HG03139 (cell line): Measurements from ENCODE around the gene ZNF524.
"Not testable (repeated sequence)": the region's sequence is repeated elsewhere in the genome, so short reads cannot be mapped to it uniquely, and the experiment has no call there.

ENCODE experiments used
- ATAC-seq: cut with Tn5 transposase; IDR thresholded peaks from one replicate; pipeline ENCODE4 v1.9.1; 2021; ENCODE audit not compliant: unreplicated experiment

The ZNF524 gene

DNA sequence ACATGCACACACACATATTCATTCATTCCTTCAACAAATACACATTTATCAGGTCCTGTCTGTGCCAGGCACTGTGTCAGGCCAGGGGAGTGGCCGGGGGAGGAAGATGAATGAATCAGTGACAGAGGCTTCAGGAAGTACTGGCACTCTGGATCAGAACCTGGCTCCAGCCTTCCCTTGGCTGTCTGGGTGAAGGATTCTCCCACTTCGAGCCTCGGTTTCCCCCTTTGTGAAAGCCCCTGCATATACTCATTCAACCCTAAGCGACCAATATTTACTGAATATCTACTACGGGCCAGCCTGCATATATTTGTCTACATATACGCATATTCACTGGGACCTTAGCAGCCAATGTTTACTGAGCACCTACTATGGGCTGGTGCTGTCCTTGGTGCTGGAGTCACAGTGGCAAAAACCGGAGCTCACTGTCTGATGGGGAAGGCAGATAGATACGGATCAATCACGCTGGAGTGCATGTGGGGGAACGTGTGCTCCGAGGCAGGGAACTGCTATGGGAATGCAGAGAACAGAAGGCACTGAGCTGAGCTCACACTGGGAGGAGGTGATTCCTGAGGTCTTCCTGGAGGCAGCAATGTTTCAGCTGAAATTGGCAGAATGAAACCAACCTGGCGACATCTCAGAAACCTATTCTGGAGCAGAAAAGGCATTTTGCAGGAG is 18.8 kb upstream of the ZNF524 start:
- no peak for ATAC-seq

- no peak for ATAC-seq
Observed at GRCh38 chr19:55581823-55582223, 18.3 kb upstream of the ZNF524 start.

GRCh38 chr19:55582284-55582683 is 17.8 kb upstream of the ZNF524 start:
- not testable (repeated sequence) for ATAC-seq

DNA sequence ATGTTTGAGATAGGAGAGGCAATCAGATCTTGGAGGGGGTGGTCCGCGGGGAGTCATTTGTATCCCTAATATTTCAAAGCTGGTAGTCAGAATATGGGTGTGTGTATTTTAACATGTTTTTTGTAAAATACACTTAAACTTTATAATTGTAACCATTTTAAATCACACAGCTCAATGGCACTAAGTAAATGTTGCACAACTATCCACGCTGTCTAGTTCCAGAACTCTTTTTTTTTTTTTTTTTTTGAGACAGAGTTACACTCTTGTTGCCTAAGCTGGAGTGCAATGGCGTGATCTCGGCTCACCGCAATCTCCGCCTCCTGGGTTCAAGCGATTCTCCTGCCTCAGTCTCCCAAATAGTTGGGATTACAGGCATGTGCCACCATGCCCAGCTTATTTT is 16.2 kb upstream of the ZNF524 start:
- not testable (repeated sequence) for ATAC-seq

GRCh38 chr19:55584871-55585270 is 15.2 kb upstream of the ZNF524 start:
- no peak for ATAC-seq

DNA sequence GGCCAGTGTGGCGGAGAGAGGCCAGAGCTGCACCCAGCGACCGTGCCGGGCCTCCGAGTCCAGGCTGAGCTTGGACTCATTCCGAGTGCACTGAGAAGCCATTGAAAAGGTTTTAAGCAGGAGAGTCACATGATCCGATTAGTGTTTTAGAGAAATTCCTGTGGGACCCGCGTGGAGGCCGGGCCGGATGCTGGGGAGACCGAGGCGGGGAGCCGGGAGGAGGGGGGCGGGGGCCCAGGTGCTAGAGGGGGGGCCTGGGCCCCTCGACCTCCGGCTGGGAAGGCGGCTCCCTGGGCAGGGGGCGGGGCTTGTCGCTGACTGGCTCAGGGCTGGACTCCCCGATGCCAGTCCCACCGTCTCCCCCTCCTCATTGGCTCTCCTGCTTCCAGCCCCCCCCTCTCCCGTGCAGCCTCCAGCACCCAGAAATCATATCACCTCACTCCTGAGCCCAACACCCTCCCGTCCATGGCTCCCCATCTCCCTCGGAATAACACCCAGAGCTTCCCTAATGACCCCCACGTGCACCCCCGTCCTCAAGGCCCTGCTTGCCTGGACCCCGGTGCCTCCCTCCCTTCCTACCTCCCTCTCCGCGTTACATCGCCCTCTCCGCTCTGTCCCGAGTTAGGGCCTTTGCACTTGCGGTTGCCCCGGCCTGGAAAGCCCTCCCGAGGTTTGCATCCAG is 14.3 kb upstream of the ZNF524 start:
- no peak for ATAC-seq

DNA sequence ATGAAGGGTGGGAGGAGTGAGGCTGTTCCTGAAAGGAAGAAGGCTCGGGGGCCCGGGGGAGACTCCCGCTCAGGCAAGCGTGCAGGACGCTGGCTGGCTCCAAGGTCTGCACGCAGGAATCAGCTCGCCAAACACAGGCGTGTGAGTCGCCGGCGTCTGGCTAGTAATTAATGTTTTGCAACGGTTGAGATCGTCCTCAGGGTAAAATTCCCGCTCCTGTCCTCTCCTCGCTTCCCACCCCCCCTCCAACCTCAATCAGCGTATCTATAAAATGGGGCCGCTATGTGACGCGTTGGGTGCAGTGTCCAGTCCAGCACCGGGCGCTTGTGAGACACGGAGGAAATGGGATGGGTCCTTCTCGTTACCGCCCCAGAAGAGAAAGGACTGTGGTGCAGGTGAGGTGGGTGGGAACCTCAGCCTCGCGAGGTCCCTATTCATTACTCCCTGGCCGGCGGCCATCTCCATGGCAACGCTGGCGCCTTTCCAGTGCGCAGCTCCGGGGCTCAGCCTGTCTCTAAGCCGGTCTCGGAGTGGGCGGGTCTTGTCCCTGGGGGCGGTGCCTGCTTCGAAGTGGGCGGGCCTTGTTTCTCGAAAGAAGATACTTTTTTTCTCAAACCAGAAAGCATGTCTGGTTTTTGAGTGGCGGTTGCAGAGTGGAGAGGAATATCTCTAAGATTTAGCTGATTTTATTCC is 13.0 kb upstream of the ZNF524 start:
- ATAC-seq = no peak

DNA sequence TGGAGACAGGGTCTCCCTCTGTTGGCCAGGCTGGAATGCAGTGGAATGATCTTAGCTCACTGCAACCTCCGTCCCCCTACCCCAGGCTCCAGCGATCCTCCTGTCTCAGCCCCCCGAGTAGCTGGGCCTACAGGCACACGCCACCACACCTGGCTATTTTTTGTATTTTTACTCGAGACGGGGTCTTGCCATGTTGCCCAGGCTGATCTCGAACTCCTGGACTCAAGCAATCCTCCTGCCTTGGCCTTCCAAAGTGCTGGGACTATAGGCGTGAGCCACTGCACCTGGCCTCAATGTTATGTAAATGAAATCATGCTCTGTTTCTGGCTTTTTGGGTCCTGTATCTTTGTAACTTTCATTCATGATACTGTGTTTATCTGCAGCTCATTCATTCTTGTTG is 11.3 kb upstream of the ZNF524 start:
- no peak for ATAC-seq

DNA sequence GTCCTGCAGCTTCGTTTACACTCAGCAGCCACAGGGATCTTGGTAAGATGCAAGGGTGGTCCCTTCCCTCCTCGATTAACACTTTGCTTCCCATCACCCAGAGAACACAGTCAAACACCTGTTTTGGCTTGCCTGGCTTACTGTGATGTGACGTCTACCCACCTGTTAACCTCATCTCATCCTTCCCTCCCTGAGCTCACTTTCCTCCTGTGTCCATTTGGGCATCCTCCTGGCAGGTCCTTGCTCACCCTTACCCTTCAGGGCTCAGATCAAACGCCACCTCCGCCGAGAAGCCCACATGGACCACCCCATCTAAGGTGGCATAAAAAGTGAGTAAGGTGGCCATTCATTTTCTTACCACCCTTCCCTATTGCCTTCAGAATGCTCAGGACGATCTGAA is 10.0 kb upstream of the ZNF524 start:
- ATAC-seq = no peak

GRCh38 chr19:55590617-55591016 is 9.5 kb upstream of the ZNF524 start:
- ATAC-seq = no peak

DNA sequence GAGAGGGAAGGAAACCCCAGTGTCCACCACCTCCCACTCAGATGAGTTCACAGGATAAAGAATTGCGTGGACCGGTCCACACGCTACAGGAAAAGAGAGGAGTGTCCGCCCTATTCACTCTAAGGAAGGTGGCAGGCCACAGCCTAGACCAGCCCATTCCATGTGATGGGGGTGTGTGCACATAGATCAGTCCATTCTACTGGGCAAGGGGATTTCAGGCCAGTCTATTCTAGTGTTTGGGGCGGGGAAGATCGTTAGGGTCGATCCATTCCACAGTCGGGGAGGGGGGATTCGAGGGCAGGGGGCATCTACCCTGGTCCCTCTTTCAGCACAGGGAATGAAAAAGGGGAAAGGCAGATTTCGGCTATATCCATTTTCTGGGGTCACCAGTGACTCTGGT is 8.5 kb upstream of the ZNF524 start:
- ATAC-seq = no peak

DNA sequence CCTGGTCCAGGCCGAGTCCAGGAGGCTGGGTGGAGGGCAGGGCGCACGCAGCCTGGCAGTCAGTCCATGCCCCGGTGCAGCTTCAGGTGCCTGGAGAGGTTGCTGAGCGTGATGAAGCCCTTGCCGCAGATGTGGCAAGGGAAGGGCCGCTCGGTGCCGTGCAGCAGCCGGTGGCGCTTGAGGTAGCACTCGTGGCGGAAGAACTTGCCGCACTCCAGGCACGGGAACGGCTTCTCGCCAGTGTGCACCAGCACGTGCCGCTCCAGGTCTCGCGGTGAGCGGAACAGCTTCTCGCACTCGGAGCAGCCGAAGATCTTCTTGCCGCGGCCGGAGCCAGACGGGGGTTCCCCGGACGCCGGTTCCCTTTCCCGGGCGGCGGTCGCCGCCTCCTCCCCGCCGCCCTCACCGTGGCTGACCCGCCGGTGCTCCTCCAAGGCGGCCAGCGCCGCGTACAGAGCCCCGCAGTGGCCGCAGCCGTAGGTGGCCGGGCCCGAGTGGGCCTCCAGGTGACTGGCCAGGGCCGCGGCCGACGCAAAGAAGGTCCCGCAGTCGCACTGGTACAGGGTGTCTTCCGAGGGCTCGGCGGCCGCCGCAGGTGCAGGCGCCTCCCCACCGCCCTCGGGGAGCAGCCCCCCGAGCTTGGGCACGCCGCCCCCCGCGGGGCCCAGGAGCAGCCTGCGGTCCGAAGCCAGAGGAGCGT is 7.5 kb upstream of the ZNF524 start:
- ATAC-seq = no peak

- no peak for ATAC-seq
Observed at GRCh38 chr19:55593096-55593772, 6.9 kb upstream of the ZNF524 start.

- ATAC-seq = no peak
Observed at GRCh38 chr19:55594996-55595545, 5.0 kb upstream of the ZNF524 start.

DNA sequence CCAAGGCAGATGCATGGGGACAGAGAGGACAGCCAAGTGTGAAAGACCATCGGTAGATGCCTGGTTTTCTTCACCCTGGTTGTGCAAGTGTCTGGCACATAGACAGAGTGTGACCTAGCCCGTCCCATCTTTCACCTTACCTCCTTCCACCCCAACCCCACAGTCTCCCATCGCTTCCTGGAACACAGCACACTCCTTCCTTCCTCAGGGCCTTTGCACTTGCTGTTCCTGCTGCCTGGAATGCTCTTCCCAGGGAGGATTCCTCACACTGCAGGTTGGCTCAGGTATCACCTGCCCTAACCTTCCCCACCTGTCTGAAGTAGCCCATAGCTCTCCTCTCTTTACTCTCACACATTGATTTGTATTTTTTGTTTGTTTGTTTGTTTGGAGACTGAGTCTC is 3.8 kb upstream of the ZNF524 start:
- no peak for ATAC-seq

- ATAC-seq = no peak
Observed at GRCh38 chr19:55597501-55597921, 2.6 kb upstream of the ZNF524 start.

- no peak for ATAC-seq
Observed at GRCh38 chr19:55598034-55598433, 2.1 kb upstream of the ZNF524 start.

DNA sequence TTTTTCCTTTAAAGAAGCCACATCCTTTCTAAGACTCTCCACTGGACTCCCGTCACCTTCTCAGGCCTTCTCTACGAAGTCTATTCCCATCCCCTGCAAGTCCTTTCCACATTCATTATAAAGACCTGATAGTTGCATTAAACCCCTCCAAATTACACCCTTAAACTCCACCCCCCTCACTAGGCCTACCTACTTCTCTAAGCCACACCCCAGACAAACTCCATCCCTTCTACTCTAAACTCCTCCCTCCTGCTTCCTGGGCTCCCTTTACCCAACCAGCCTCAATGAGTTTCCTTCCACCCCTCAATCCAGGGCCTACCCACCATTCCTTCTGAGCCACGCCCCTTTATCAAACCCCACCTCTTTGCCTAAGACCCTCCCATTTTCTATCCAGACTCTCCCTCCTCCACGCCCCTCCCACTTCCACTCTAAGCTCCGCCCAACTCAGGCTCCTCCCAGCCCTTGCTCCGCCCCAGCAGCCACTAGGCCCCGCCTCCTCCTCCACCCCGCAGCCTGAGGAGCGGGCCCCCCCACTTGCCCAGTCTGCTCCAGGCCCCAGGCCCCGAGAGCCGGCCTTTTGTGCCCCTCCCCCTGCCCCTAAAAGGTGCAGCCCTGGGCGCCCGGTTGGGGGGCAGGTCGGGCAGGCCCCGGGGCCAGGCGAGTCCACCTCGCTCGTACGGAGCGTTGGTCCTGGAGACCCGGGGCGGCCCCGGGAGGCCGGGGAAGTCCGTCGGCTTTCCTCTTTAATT is 1.2 kb upstream of the ZNF524 start:
- peak; percentile 47 for ATAC-seq

GRCh38 chr19:55599468-55599841 is 633 bp upstream of the ZNF524 start, which contains the start of gene FIZ1:
TSS of gene FIZ1 (minus strand) at chr19:55599517. CDS start at chr19:55597865, 1,652 bp downstream.
- ATAC-seq = peak; percentile 49

DNA sequence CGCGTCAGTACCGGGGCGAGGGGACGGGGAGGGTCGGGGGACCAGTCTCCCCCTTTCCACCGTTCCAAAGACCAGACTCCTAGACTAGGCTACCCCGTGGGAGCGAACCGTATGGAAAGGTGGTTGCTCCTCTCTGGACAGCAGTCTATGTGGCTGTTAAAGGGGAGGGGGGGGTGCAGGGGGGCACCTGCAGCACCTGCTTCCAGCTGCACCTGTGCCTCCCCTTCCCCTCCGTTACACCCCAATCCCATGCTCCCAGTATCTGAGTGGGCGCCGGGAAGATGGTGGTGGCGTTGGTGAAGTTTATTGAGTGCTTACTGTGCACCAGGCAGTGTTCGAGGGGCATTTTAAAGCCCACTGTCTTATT is 557 bp downstream of the ZNF524 start:
- no peak for ATAC-seq
